Keratinocyte (primary cell): ENCODE measurements around the gene CHRM1. TPM values are rescaled to one million over a fixed set of nuclear protein-coding genes. Genes with fewer than 3 reads are reported as not detected.

Experiments used
- DNase-seq: peaks from one replicate; pipeline ENCODE4 v3.0.0-alpha.2; 2011; ENCODE audit warnings: low read depth, missing footprints, low spot score
- FAIRE-seq: peaks from 2 replicates; lab custom pipeline; 2011; peaks lifted over from hg19 to GRCh38; lab: Jason Lieb, UNC
- H2AFZ ChIP-seq: 2 replicates; pipeline ENCODE4 v1.6.0; 2012; ENCODE audit warnings: low read length, control low read depth, inconsistent platforms; ENCODE audit not compliant: control insufficient read depth
- H3K27ac ChIP-seq: 2 replicates; pipeline ENCODE4 v1.5.1; 2011; ENCODE audit warnings: low read length; ENCODE audit not compliant: control insufficient read depth, insufficient read depth
- H3K27me3 ChIP-seq: 3 replicates; pipeline ENCODE4 v1.6.0; 2011; ENCODE audit warnings: low read length; ENCODE audit not compliant: control insufficient read depth, insufficient read depth; ENCODE audit errors: extremely low read depth
- H3K36me3 ChIP-seq, 2 experiments: 2 replicates in 1 of 2; 3 replicates in 1 of 2; pipeline ENCODE4 v1.5.1; 2011; ENCODE audit warnings: low read length in 2 of 2, mild to moderate bottlenecking in 1 of 2; ENCODE audit not compliant: control insufficient read depth in 2 of 2, insufficient read depth in 2 of 2; ENCODE audit errors: extremely low read depth in 1 of 2
- H3K4me1 ChIP-seq: 3 replicates; pipeline ENCODE4 v1.5.1; 2011; ENCODE audit warnings: low read length; ENCODE audit not compliant: control insufficient read depth, insufficient read depth; ENCODE audit errors: extremely low read depth
- H3K4me2 ChIP-seq: 3 replicates; pipeline ENCODE4 v1.6.0; 2011; ENCODE audit warnings: low read depth, low read length; ENCODE audit not compliant: control insufficient read depth, insufficient read depth; ENCODE audit errors: extremely low read depth
- H3K4me3 ChIP-seq, 3 experiments: fragments of 200-600 bp in 1 of 3; sonication (generic) in 1 of 3; 2 replicates in 2 of 3; 3 replicates in 1 of 3; pipeline ENCODE4 v1.5.1; 2011 to 2016; ENCODE audit warnings: low read length in 3 of 3, mild to moderate bottlenecking in 3 of 3, control low read depth in 2 of 3, inconsistent platforms in 1 of 3, low read depth in 1 of 3, mixed read lengths in 1 of 3, mixed run types in 1 of 3, moderate library complexity in 1 of 3; ENCODE audit not compliant: control insufficient read depth in 2 of 3, insufficient read depth in 2 of 3; ENCODE audit errors: extremely low read depth in 1 of 3
- H3K79me2 ChIP-seq: 2 replicates; pipeline ENCODE4 v1.6.0; 2012; ENCODE audit warnings: low read length; ENCODE audit not compliant: control insufficient read depth, insufficient read depth
- H3K9ac ChIP-seq: 3 replicates; pipeline ENCODE4 v1.6.0; 2011; ENCODE audit warnings: low read length; ENCODE audit not compliant: control insufficient read depth, insufficient read depth; ENCODE audit errors: extremely low read depth
- H3K9me1 ChIP-seq: 3 replicates; pipeline ENCODE4 v1.6.0; 2011; ENCODE audit warnings: low read length; ENCODE audit not compliant: control insufficient read depth, insufficient read depth; ENCODE audit errors: extremely low read depth
- H3K9me3 ChIP-seq: 2 replicates; pipeline ENCODE4 v1.5.1; 2012; ENCODE audit warnings: low read depth, low read length; ENCODE audit not compliant: control insufficient read depth
- H4K20me1 ChIP-seq: 3 replicates; pipeline ENCODE4 v1.6.0; 2011; ENCODE audit warnings: low read length; ENCODE audit not compliant: control insufficient read depth, insufficient read depth; ENCODE audit errors: extremely low read depth
- CTCF ChIP-seq, 3 experiments: IDR thresholded peaks in 1 of 3; conservative IDR thresholded peaks in 1 of 3; optimal IDR thresholded peaks in 1 of 3; 2 replicates in 2 of 3; 3 replicates in 1 of 3; pipeline versions ENCODE3 to v1.5.1; 2011; ENCODE audit warnings: low read length in 3 of 3, mild to moderate bottlenecking in 3 of 3, moderate library complexity in 2 of 3, control low read depth in 1 of 3, inconsistent platforms in 1 of 3; ENCODE audit not compliant: insufficient read depth in 2 of 3; ENCODE audit errors: extremely low read depth in 1 of 3
- EZH2 ChIP-seq: IDR thresholded peaks from one replicate; pipeline ENCODE4 v1.6.1; 2012; ENCODE audit warnings: inconsistent platforms, mild to moderate bottlenecking, low read length, moderate library complexity
- dilution Hi-C: fragments of 300-500 bp; cut with MboI; formaldehyde crosslinking; loops from one replicate; pipeline ENCODE4 v1.7.0; 2020; ENCODE audit warnings: low sequenced_read_pairs; ENCODE audit not compliant: extremely low pct_ligation_motif_present
- polyA minus RNA-seq, 3 experiments: library from RNA; depleted of rRNA, polyadenylated mRNA; stranded (reverse); fragments of >200 nt; gene quantifications; 1 replicate in 1 of 3; 2 replicates in 1 of 3; 3 replicates in 1 of 3; pipeline ENCODE4 v1.2.3, GENCODE V29; 2011
- polyA plus RNA-seq, 5 experiments: library from polyadenylated mRNA; depleted of rRNA in 3 of 5; stranded (reverse) in 3 of 5; stranded (forward) in 1 of 5; unstranded in 1 of 5; fragments of >200 nt; gene quantifications; 1 replicate in 1 of 5; 2 replicates in 3 of 5; 3 replicates in 1 of 5; pipeline versions ENCODE4 v1.2.1 to v1.2.3, GENCODE V29; 2011 to 2012; ENCODE audit warnings: missing spikeins in 2 of 5, low read depth in 1 of 5, low replicate concordance in 1 of 5

CHRM1 gene, protein sequence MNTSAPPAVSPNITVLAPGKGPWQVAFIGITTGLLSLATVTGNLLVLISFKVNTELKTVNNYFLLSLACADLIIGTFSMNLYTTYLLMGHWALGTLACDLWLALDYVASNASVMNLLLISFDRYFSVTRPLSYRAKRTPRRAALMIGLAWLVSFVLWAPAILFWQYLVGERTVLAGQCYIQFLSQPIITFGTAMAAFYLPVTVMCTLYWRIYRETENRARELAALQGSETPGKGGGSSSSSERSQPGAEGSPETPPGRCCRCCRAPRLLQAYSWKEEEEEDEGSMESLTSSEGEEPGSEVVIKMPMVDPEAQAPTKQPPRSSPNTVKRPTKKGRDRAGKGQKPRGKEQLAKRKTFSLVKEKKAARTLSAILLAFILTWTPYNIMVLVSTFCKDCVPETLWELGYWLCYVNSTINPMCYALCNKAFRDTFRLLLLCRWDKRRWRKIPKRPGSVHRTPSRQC
- polyA plus RNA-seq (not detected in 3 replicates), polyA minus RNA-seq (0.07 TPM in 1 of 3 replicates, not detected in the others)
- not detected for polyA plus RNA-seq (2011; ENCODE audit: low read depth)
- polyA plus RNA-seq (2011; cell fraction: cytosol; rRNA removed) = not detected in 2 replicates
- not detected in 2 replicates for polyA plus RNA-seq (2011; cell fraction: nucleus; rRNA removed)
- polyA plus RNA-seq (2012; ENCODE audit: low replicate concordance) = not detected in 2 replicates
- polyA minus RNA-seq (2011; cell fraction: cytosol; rRNA and poly(A)+ RNA removed) = not detected
- not detected in 2 replicates for polyA minus RNA-seq (2011; cell fraction: nucleus; rRNA and poly(A)+ RNA removed)

- no peaks in the 10 kb centered on the region for H4K20me1 ChIP-seq
- H2AFZ ChIP-seq = peak within 1 kb of the TSS; percentile 36
- peaks cover 60% of the 10 kb centered on the region for H3K27me3 ChIP-seq
- H3K36me3 ChIP-seq = no peaks in the 10 kb centered on the region
- no peaks in the 10 kb centered on the region for H3K9me3 ChIP-seq
- dilution Hi-C loops = no loop called here
- no peaks in the 10 kb centered on the region for H3K79me2 ChIP-seq
- peaks cover 18% of the 10 kb centered on the region for H3K4me1 ChIP-seq
- no peak for TF ChIP-seq EZH2
- TF ChIP-seq CTCF (optimal IDR thresholded peaks at IDR 0.05 in 1 of 3, IDR thresholded peaks at IDR 0.05 in 1 of 3, conservative IDR thresholded peaks at IDR 0.05 in 1 of 3; ENCODE audit: extremely low read depth in 1 of 3, insufficient read depth in 2 of 3, low read length in 3 of 3) = no peak
- no peak for DNase-seq
- no peak within 1 kb of the TSS for H3K4me3 ChIP-seq
- H3K9ac ChIP-seq = peak within 1 kb of the TSS; percentile 15
- peak within 1 kb of the TSS; percentile 70 for H3K4me2 ChIP-seq
- no peak within 1 kb of the TSS for H3K27ac ChIP-seq
- no peak for FAIRE-seq
- no peaks in the 10 kb centered on the region for H3K9me1 ChIP-seq
These were observed at the start of gene CHRM1 for GRCh38 chr11:62921201-62921572. CHRM1 (minus strand) TSS chr11:62921363; CDS start chr11:62911100, 10,263 bp downstream.

- FAIRE-seq = no peak
- H3K4me1 ChIP-seq = no peaks in the 10 kb centered on the region
- no peak overlapping the region for H3K4me3 ChIP-seq
- H3K9me3 ChIP-seq = no peaks in the 10 kb centered on the region
- H2AFZ ChIP-seq = no peak overlapping the region
- TF ChIP-seq EZH2 (no peak), CTCF (optimal IDR thresholded peaks at IDR 0.05 in 1 of 3, IDR thresholded peaks at IDR 0.05 in 1 of 3, conservative IDR thresholded peaks at IDR 0.05 in 1 of 3; ENCODE audit: extremely low read depth in 1 of 3, insufficient read depth in 2 of 3, low read length in 3 of 3) (no peak)
- H3K27me3 ChIP-seq = no peaks in the 10 kb centered on the region
- no peak overlapping the region for H3K4me2 ChIP-seq
- H3K27ac ChIP-seq = no peak overlapping the region
- DNase-seq = no peak
- dilution Hi-C loops = no loop called here
- H3K79me2 ChIP-seq = no peaks in the 10 kb centered on the region
- H3K9me1 ChIP-seq = no peaks in the 10 kb centered on the region
- no peaks in the 10 kb centered on the region for H3K36me3 ChIP-seq
- H4K20me1 ChIP-seq = no peaks in the 10 kb centered on the region
- H3K9ac ChIP-seq = no peak overlapping the region
These were observed 44.4 kb upstream of the CHRM1 start for GRCh38 chr11:62965574-62965973.
